GM20431 (cell line): ENCODE results near the gene DGKB.

Experiments
- in situ Hi-C: fragments of 300-500 bp; cut with MseI, MboI; formaldehyde crosslinking; loops from one replicate; pipeline ENCODE4 v1.15.0; 2020; ENCODE audit warnings: low sequenced_read_pairs; ENCODE audit not compliant: unreplicated experiment

DGKB gene

GRCh38 chr7:14626076-14626475, 276.5 kb downstream of the DGKB start:
- in situ Hi-C loops, result no loop called here

GRCh38 chr7:14622559-14622958, 280.0 kb downstream of the DGKB start:
- in situ Hi-C loops, result no loop called here

- in situ Hi-C loops, result no loop called here
Observed at GRCh38 chr7:14606101-14606500, 296.4 kb downstream of the DGKB start.

- in situ Hi-C loops, result no loop called here
Observed at GRCh38 chr7:14604606-14605005, 297.9 kb downstream of the DGKB start.

GRCh38 chr7:14602851-14603250, 299.7 kb downstream of the DGKB start:
- in situ Hi-C loops, result no loop called here

- in situ Hi-C loops, result no loop called here
Observed at GRCh38 chr7:14600766-14601367, 301.7 kb downstream of the DGKB start.

- in situ Hi-C loops, result no loop called here
Observed at GRCh38 chr7:14598978-14599377, 303.6 kb downstream of the DGKB start.

GRCh38 chr7:14596421-14596820, 306.1 kb downstream of the DGKB start:
- in situ Hi-C loops, result no loop called here

- in situ Hi-C loops, result no loop called here
Observed at GRCh38 chr7:14590206-14590605, 312.3 kb downstream of the DGKB start.

- in situ Hi-C loops, result no loop called here
Observed at GRCh38 chr7:14585232-14585631, 317.3 kb downstream of the DGKB start.

- in situ Hi-C loops, result no loop called here
Observed at GRCh38 chr7:14583518-14583917, 319.0 kb downstream of the DGKB start.

GRCh38 chr7:14582010-14582409, 320.5 kb downstream of the DGKB start:
- in situ Hi-C loops, result no loop called here

- in situ Hi-C loops, result no loop called here
Observed at GRCh38 chr7:14579971-14580370, 322.6 kb downstream of the DGKB start.

- in situ Hi-C loops, result no loop called here
Observed at GRCh38 chr7:14576578-14576977, 326.0 kb downstream of the DGKB start.

- in situ Hi-C loops, result no loop called here
Observed at GRCh38 chr7:14570750-14571607, 331.6 kb downstream of the DGKB start.

GRCh38 chr7:14552060-14552459, 350.5 kb downstream of the DGKB start:
- in situ Hi-C loops, result no loop called here

- in situ Hi-C loops, result no loop called here
Observed at GRCh38 chr7:14551310-14551709, 351.2 kb downstream of the DGKB start.

- in situ Hi-C loops, result no loop called here
Observed at GRCh38 chr7:14542624-14543023, 359.9 kb downstream of the DGKB start.

GRCh38 chr7:14521183-14521582, 381.4 kb downstream of the DGKB start:
- in situ Hi-C loops, result no loop called here

- in situ Hi-C loops, result no loop called here
Observed at GRCh38 chr7:14510268-14510667, 392.3 kb downstream of the DGKB start.

GRCh38 chr7:14507617-14508016, 394.9 kb downstream of the DGKB start:
- in situ Hi-C loops, result no loop called here

GRCh38 chr7:14505906-14506305, 396.6 kb downstream of the DGKB start:
- in situ Hi-C loops, result no loop called here
